ENCODE measurements around the gene DLG2. TPM values are rescaled to one million over a fixed set of nuclear protein-coding genes. Genes with fewer than 3 reads are reported as not detected.

The DLG2 gene
- total RNA-seq, 3 donors from 2014 or later (not counting 1 experiment from before 2014, with no cell fraction given), result 1.7 to 2.9 (median 2.2) TPM

- TF ChIP-seq CTCF (IDR thresholded peaks at IDR 0.05), result no peak
- ATAC-seq (no peak), DNase-seq (no peak)
- Mint-ChIP-seq H3K9me3 (peaks cover 3 to 5% of the 10 kb centered on the region in 2 donors), H3K27me3 (ENCODE audit: low read depth in 2 of 2) (no peaks in the 10 kb centered on the region), H3K4me1 (no peaks in the 10 kb centered on the region), H3K27ac (no peak overlapping the region), H3K4me3 (no peak overlapping the region), H3K36me3 (no peaks in the 10 kb centered on the region)
- no peaks in the 10 kb centered on the region for H3K4me1 ChIP-seq (ENCODE audit: control insufficient read depth, insufficient read depth, low read length)
- H3K4me3 ChIP-seq (ENCODE audit: low read length), result no peak overlapping the region
- intact Hi-C loops (cut with micrococcal nuclease), result no loop called here
- no peaks in the 10 kb centered on the region for H3K27me3 ChIP-seq (ENCODE audit: control insufficient read depth, insufficient read depth, low read length)
- H3K27ac ChIP-seq (ENCODE audit: low read length), result no peak overlapping the region
- H3K9me3 ChIP-seq (ENCODE audit: control insufficient read depth, insufficient read depth, low read length), result no peaks in the 10 kb centered on the region
- 70% methylated on average over 3 of the region's 5 CpGs for WGBS (ENCODE audit: insufficient coverage)
- no peaks in the 10 kb centered on the region for H3K36me3 ChIP-seq (ENCODE audit: control insufficient read depth, insufficient read depth, low read length)
Observed at GRCh38 chr11:83549984-83550667, 2077.0 kb downstream of the DLG2 start.

GRCh38 chr11:83546368-83546767, 2080.8 kb downstream of the DLG2 start:
- intact Hi-C loops (cut with micrococcal nuclease), result no loop called here
- H3K4me1 Mint-ChIP-seq, result no peaks in the 10 kb centered on the region
- no peak for TF ChIP-seq CTCF (IDR thresholded peaks at IDR 0.05)
- no peak for DNase-seq
- H3K9me3 Mint-ChIP-seq, result no peaks in the 10 kb centered on the region
- H3K4me3 ChIP-seq (ENCODE audit: low read length), result no peak overlapping the region
- no peaks in the 10 kb centered on the region for H3K36me3 ChIP-seq (ENCODE audit: control insufficient read depth, insufficient read depth, low read length)
- H3K9me3 ChIP-seq (ENCODE audit: control insufficient read depth, insufficient read depth, low read length), result no peaks in the 10 kb centered on the region
- WGBS (ENCODE audit: insufficient coverage), result 85% methylated on average over 3 of the region's 3 CpGs
- H3K27me3 ChIP-seq (ENCODE audit: control insufficient read depth, insufficient read depth, low read length), result no peaks in the 10 kb centered on the region
- H3K27ac Mint-ChIP-seq, result no peak overlapping the region
- no peak overlapping the region for H3K4me3 Mint-ChIP-seq
- no peaks in the 10 kb centered on the region for H3K36me3 Mint-ChIP-seq
- no peak overlapping the region for H3K27ac ChIP-seq (ENCODE audit: low read length)
- ATAC-seq, result no peak
- no peaks in the 10 kb centered on the region for H3K27me3 Mint-ChIP-seq (ENCODE audit: low read depth in 2 of 2)
- H3K4me1 ChIP-seq (ENCODE audit: control insufficient read depth, insufficient read depth, low read length), result no peaks in the 10 kb centered on the region

GRCh38 chr11:83545494-83546260, 2081.5 kb downstream of the DLG2 start:
- H3K4me3 ChIP-seq (ENCODE audit: low read length), result no peak overlapping the region
- ATAC-seq, result no peak
- H3K4me1 Mint-ChIP-seq, result no peaks in the 10 kb centered on the region

More at GRCh38 chr11:83545494-83546260, 2081.5 kb downstream of the DLG2 start:
- 86% methylated on average over 5 of the region's 6 CpGs for WGBS (ENCODE audit: insufficient coverage)
- H3K27ac Mint-ChIP-seq, result no peak overlapping the region
- H3K27me3 Mint-ChIP-seq (ENCODE audit: low read depth in 2 of 2), result no peaks in the 10 kb centered on the region
- no peak for DNase-seq
- no peak for TF ChIP-seq CTCF (IDR thresholded peaks at IDR 0.05)
- Histone ChIP-seq H3K9me3 (ENCODE audit: control insufficient read depth, insufficient read depth, low read length) (no peaks in the 10 kb centered on the region), H3K36me3 (ENCODE audit: control insufficient read depth, insufficient read depth, low read length) (no peaks in the 10 kb centered on the region), H3K27ac (ENCODE audit: low read length) (no peak overlapping the region), H3K4me1 (ENCODE audit: control insufficient read depth, insufficient read depth, low read length) (no peaks in the 10 kb centered on the region), H3K27me3 (ENCODE audit: control insufficient read depth, insufficient read depth, low read length) (no peaks in the 10 kb centered on the region)
- no peaks in the 10 kb centered on the region for H3K9me3 Mint-ChIP-seq
- H3K36me3 Mint-ChIP-seq, result no peaks in the 10 kb centered on the region
- H3K4me3 Mint-ChIP-seq, result no peak overlapping the region
- intact Hi-C loops (cut with micrococcal nuclease), result no loop called here
